IMR-90 (cell line): ENCODE measurements around the gene FBXO9. TPM values are rescaled to one million over a fixed set of nuclear protein-coding genes. Genes with fewer than 3 reads are reported as not detected.

Experiments used
- ATAC-seq: fragments of 200-7000 bp; cut with Tn5 transposase; 2 replicates; pipeline ENCODE4 v1.9.1; 2020; ENCODE audit warnings: low read depth, mild to moderate bottlenecking, moderate library complexity
- BruUV-seq: library from RNA; stranded (reverse); fragments of 400-500 nt; replicated peaks from 2 replicates; lab custom pipeline; 2021; lab: Mats Ljungman, UMichigan
- CTCF ChIA-PET: fragments of 300-600 bp; formaldehyde crosslinking; extraction: SDS; loops from one replicate; lab custom pipeline; 2021; ENCODE audit warnings: antibody characterized with exemption; lab: Yijun Ruan, JAX
- POLR2A ChIA-PET: fragments of 300-600 bp; sonication (Branson Sonifier 250); formaldehyde crosslinking; loops from one replicate; lab custom pipeline; 2022; ENCODE audit warnings: antibody characterized with exemption; ENCODE audit not compliant: unreplicated experiment; lab: Charles Lee
- DNase-seq: peaks from one replicate; pipeline ENCODE4 v3.0.0; 2013
- H2AFZ ChIP-seq: replicated peaks from 2 replicates; pipeline ENCODE3; 2013; ENCODE audit warnings: low read length, mild to moderate bottlenecking; ENCODE audit not compliant: poor library complexity
- H2AK5ac ChIP-seq: 2 replicates; pipeline ENCODE4 v1.6.1; 2013; ENCODE audit warnings: low read depth, low read length, inconsistent platforms
- H2AK9ac ChIP-seq: replicated peaks from 2 replicates; pipeline ENCODE3; 2013; ENCODE audit warnings: mild to moderate bottlenecking, low read depth, low read length, moderate library complexity; ENCODE audit not compliant: poor library complexity
- H2BK120ac ChIP-seq: 2 replicates; pipeline ENCODE4 v1.6.1; 2013; ENCODE audit warnings: low read depth, low read length, inconsistent platforms
- H2BK15ac ChIP-seq: 3 replicates; pipeline ENCODE4 v1.6.1; 2013; ENCODE audit warnings: low read depth, low read length, inconsistent platforms
- H2BK20ac ChIP-seq: 2 replicates; pipeline ENCODE4 v1.6.1; 2013; ENCODE audit warnings: low read depth, mild to moderate bottlenecking, inconsistent platforms, low read length, moderate library complexity
- H2BK5ac ChIP-seq: 2 replicates; pipeline ENCODE4 v1.6.1; 2013; ENCODE audit warnings: mild to moderate bottlenecking, low read depth, low read length, inconsistent platforms; ENCODE audit not compliant: poor library complexity, severe bottlenecking
- H3K14ac ChIP-seq: replicated peaks from 2 replicates; pipeline ENCODE4 v1.6.1; 2013; ENCODE audit warnings: low read depth, low read length, inconsistent platforms
- H3K18ac ChIP-seq: 2 replicates; pipeline ENCODE4 v1.6.1; 2013; ENCODE audit warnings: low read depth, low read length, control low read depth
- H3K23ac ChIP-seq: 2 replicates; pipeline ENCODE4 v1.6.1; 2013; ENCODE audit warnings: low read depth, low read length, inconsistent platforms
- H3K27ac ChIP-seq: 2 replicates; pipeline ENCODE4 v1.5.1; 2013; ENCODE audit warnings: mild to moderate bottlenecking, control low read depth, low read length; ENCODE audit not compliant: insufficient read depth
- H3K27me3 ChIP-seq: 2 replicates; pipeline ENCODE4 v1.6.1; 2013; ENCODE audit warnings: low read length; ENCODE audit not compliant: control insufficient read depth, insufficient read depth
- H3K36me3 ChIP-seq: 2 replicates; pipeline ENCODE4 v1.6.1; 2013; ENCODE audit warnings: low read length, mixed read lengths; ENCODE audit not compliant: control insufficient read depth, insufficient read depth
- H3K4ac ChIP-seq: 2 replicates; pipeline ENCODE4 v1.6.1; 2013; ENCODE audit warnings: low read depth, low read length, inconsistent platforms
- H3K4me1 ChIP-seq: 2 replicates; pipeline ENCODE4 v1.6.1; 2013; ENCODE audit warnings: low read length, mixed read lengths; ENCODE audit not compliant: control insufficient read depth, insufficient read depth
- H3K4me2 ChIP-seq: 2 replicates; pipeline ENCODE4 v1.6.1; 2013; ENCODE audit warnings: low read depth, mild to moderate bottlenecking, control low read depth, low read length, moderate library complexity
- H3K4me3 ChIP-seq: 2 replicates; pipeline ENCODE4 v1.5.1; 2013; ENCODE audit warnings: low read depth, mild to moderate bottlenecking, control low read depth, low read length, moderate library complexity; ENCODE audit not compliant: insufficient read depth
- H3K56ac ChIP-seq: 2 replicates; pipeline ENCODE4 v1.6.1; 2013; ENCODE audit warnings: low read length, inconsistent platforms; ENCODE audit not compliant: insufficient read depth; ENCODE audit errors: extremely low read depth
- H3K79me1 ChIP-seq, 2 experiments: 2 replicates each; pipeline ENCODE4 v1.6.1; 2013; ENCODE audit warnings: low read length in 2 of 2, inconsistent platforms in 1 of 2, low read depth in 1 of 2
- H3K9ac ChIP-seq: 2 replicates; pipeline ENCODE4 v1.6.1; 2013; ENCODE audit warnings: low read depth, low read length, control low read depth
- H3K9me1 ChIP-seq: 2 replicates; pipeline ENCODE4 v1.6.1; 2013; ENCODE audit warnings: low read length, inconsistent platforms; ENCODE audit not compliant: insufficient read depth
- H3K9me3 ChIP-seq: 2 replicates; pipeline ENCODE4 v1.6.1; 2013; ENCODE audit warnings: low read length; ENCODE audit not compliant: control insufficient read depth, insufficient read depth
- H4K20me1 ChIP-seq: 2 replicates; pipeline ENCODE4 v1.6.1; 2013; ENCODE audit warnings: low read length, inconsistent platforms; ENCODE audit not compliant: insufficient read depth
- H4K5ac ChIP-seq: 2 replicates; pipeline ENCODE4 v1.6.1; 2013; ENCODE audit warnings: mild to moderate bottlenecking, low read depth, low read length, control low read depth
- H4K8ac ChIP-seq, 2 experiments: 2 replicates each; pipeline ENCODE4 v1.6.1; 2013; ENCODE audit warnings: low read depth in 2 of 2, low read length in 2 of 2, control low read depth in 1 of 2, inconsistent platforms in 1 of 2
- H4K91ac ChIP-seq: 2 replicates; pipeline ENCODE4 v1.6.1; 2013; ENCODE audit warnings: low read depth, low read length, inconsistent platforms; ENCODE audit not compliant: insufficient read depth
- BHLHE40 ChIP-seq: fragments of 150-350 bp; IDR thresholded peaks from 2 replicates; pipeline ENCODE4 v1.6.1; 2016; ENCODE audit warnings: mild to moderate bottlenecking, low read depth, low read length
- CEBPB ChIP-seq: IDR thresholded peaks from 2 replicates; pipeline ENCODE4 v1.6.1; 2012; ENCODE audit warnings: low read depth, low read length, improper control_type of control experiment
- CHD1 ChIP-seq: IDR thresholded peaks from 2 replicates; pipeline ENCODE4 v1.6.1; 2012; ENCODE audit warnings: low read depth, low read length, improper control_type of control experiment
- NFE2L2 ChIP-seq: fragments of 150-350 bp; IDR thresholded peaks from 2 replicates; pipeline ENCODE4 v1.6.1; 2016; ENCODE audit warnings: low read depth, mild to moderate bottlenecking, low read length
- RAD21 ChIP-seq: IDR thresholded peaks from 2 replicates; pipeline ENCODE4 v1.6.1; 2012; ENCODE audit warnings: low read length, improper control_type of control experiment
- SMC3 ChIP-seq: fragments of 150-350 bp; IDR thresholded peaks from 2 replicates; pipeline ENCODE4 v1.6.1; 2016; ENCODE audit warnings: low read depth, mild to moderate bottlenecking, antibody characterized with exemption, low read length, moderate library complexity
- dilution Hi-C: fragments of 300-500 bp; cut with HindIII; formaldehyde crosslinking; loops from one replicate; pipeline ENCODE4 v1.14.3; 2018; ENCODE audit warnings: low sequenced_read_pairs; ENCODE audit not compliant: unreplicated experiment
- in situ Hi-C: fragments of 300-500 bp; cut with MboI; formaldehyde crosslinking; loops from 3 replicates; pipeline ENCODE4 v1.14.3; 2019; ENCODE audit warnings: low sequenced_read_pairs, inconsistent platforms, mixed read lengths
- intact Hi-C: fragments of 100-400 bp; cut with micrococcal nuclease; formaldehyde crosslinking; loops from 2 replicates; pipeline ENCODE4 v1.10.0; 2022
- polyA plus RNA-seq, 3 experiments: library from polyadenylated mRNA; depleted of rRNA; stranded (reverse); fragments of >200 nt; gene quantifications; 2 replicates each; pipeline ENCODE4 v1.2.3, GENCODE V29; 2012; ENCODE audit warnings: low replicate concordance in 1 of 3
- total RNA-seq: library from RNA; depleted of rRNA; stranded (reverse); fragments of >200 nt; gene quantifications from 2 replicates; pipeline ENCODE4 v1.2.3, GENCODE V29; 2012
- TF ChIP-seq, protein P1 (sequence below): conservative IDR thresholded peaks from 2 replicates; pipeline ENCODE4 v1.5.1; 2012; ENCODE audit warnings: mild to moderate bottlenecking, low read depth, low read length, improper control_type of control experiment
- TF ChIP-seq, protein P2 (sequence below): fragments of 150-350 bp; IDR thresholded peaks from 2 replicates; pipeline ENCODE4 v1.6.1; 2016; ENCODE audit warnings: low read depth, mild to moderate bottlenecking, low read length, moderate library complexity, borderline replicate concordance
- TF ChIP-seq, protein P3 (sequence below): fragments of 150-350 bp; IDR thresholded peaks from 2 replicates; pipeline ENCODE4 v1.6.1; 2017; ENCODE audit warnings: mild to moderate bottlenecking, antibody characterized with exemption, low read length, low read depth

Gene FBXO9
- total and polyA plus RNA-seq, 2 of the 4 experiments (the other 2 are of a cell fraction) = 49.6 to 65.9 TPM

DNA sequence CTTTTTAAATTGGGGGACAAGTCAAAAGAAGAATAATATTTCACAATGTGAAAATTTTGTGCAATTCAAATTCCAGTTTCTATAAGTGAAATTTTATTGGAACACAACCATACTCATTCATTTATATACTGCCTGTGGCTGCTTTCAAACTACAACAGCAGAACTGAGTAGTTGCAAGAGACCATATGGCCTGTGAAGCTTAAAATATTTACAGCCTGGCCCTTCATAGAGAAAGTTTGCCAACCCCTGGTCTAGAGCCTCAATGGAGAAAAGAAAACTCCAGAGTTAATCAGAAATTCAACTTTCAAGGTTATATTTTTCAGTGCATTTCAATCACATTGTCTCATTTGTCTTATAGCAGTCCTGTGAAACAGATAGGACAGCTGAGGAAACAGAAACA lies 26.6 kb upstream of the FBXO9 start:
- POLR2A ChIA-PET = no interaction called here
- CTCF ChIA-PET = interaction anchor here (0.5 to 0.7 kb wide), 2 partner anchors 18 to 98 kb away, joined by 3 read pairs; no protein-coding TSS in a partner anchor

More for the DNA sequence above, 26.6 kb upstream of the FBXO9 start:
- Histone ChIP-seq H3K9me3 (no peaks in the 10 kb centered on the region), H3K4me2 (no peak overlapping the region), H4K8ac (no peak overlapping the region), H3K23ac (no peak overlapping the region), H3K27ac (no peak overlapping the region), H3K18ac (no peak overlapping the region), H4K20me1 (peaks cover 9% of the 10 kb centered on the region), H3K79me1 (peaks cover 5 to 39% of the 10 kb centered on the region in 2 experiments; a peak in 3 of 4 replicates), H3K9ac (no peak overlapping the region), H4K5ac (no peak overlapping the region), H3K4me1 (peaks cover 22% of the 10 kb centered on the region), H2BK15ac (no peak overlapping the region), H2BK20ac (no peak overlapping the region), H3K4me3 (no peak overlapping the region), H3K27me3 (no peaks in the 10 kb centered on the region), H2BK5ac (no peak overlapping the region), H2AK5ac (no peak overlapping the region), H3K4ac (no peak overlapping the region), H3K14ac (no peak overlapping the region), H3K9me1 (peaks cover 17% of the 10 kb centered on the region), H3K56ac (no peak overlapping the region), H2AFZ (no peak overlapping the region), H2AK9ac (no peak overlapping the region), H2BK120ac (no peak overlapping the region), H3K36me3 (peaks cover 21% of the 10 kb centered on the region), H4K91ac (no peak overlapping the region)
- ATAC-seq (no peak), DNase-seq (no peak)
- in situ Hi-C loops = no loop called here
- intact Hi-C loops = no loop called here
- dilution Hi-C loops = no loop called here
- no TSS peak for BruUV-seq
- TF ChIP-seq NFE2L2 (no peak), SMC3 (no peak), BHLHE40 (no peak), RAD21 (no peak), CHD1 (no peak), CEBPB (no peak)
- TF ChIP-seq, protein P1, sequence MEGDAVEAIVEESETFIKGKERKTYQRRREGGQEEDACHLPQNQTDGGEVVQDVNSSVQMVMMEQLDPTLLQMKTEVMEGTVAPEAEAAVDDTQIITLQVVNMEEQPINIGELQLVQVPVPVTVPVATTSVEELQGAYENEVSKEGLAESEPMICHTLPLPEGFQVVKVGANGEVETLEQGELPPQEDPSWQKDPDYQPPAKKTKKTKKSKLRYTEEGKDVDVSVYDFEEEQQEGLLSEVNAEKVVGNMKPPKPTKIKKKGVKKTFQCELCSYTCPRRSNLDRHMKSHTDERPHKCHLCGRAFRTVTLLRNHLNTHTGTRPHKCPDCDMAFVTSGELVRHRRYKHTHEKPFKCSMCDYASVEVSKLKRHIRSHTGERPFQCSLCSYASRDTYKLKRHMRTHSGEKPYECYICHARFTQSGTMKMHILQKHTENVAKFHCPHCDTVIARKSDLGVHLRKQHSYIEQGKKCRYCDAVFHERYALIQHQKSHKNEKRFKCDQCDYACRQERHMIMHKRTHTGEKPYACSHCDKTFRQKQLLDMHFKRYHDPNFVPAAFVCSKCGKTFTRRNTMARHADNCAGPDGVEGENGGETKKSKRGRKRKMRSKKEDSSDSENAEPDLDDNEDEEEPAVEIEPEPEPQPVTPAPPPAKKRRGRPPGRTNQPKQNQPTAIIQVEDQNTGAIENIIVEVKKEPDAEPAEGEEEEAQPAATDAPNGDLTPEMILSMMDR = no peak
- TF ChIP-seq, protein P2, sequence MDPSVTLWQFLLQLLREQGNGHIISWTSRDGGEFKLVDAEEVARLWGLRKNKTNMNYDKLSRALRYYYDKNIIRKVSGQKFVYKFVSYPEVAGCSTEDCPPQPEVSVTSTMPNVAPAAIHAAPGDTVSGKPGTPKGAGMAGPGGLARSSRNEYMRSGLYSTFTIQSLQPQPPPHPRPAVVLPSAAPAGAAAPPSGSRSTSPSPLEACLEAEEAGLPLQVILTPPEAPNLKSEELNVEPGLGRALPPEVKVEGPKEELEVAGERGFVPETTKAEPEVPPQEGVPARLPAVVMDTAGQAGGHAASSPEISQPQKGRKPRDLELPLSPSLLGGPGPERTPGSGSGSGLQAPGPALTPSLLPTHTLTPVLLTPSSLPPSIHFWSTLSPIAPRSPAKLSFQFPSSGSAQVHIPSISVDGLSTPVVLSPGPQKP = no peak
- TF ChIP-seq, protein P3, sequence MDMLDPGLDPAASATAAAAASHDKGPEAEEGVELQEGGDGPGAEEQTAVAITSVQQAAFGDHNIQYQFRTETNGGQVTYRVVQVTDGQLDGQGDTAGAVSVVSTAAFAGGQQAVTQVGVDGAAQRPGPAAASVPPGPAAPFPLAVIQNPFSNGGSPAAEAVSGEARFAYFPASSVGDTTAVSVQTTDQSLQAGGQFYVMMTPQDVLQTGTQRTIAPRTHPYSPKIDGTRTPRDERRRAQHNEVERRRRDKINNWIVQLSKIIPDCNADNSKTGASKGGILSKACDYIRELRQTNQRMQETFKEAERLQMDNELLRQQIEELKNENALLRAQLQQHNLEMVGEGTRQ = no peak
